ENCODE data around the gene BMAL1.

- TF ChIP-seq CTCF (IDR thresholded peaks at IDR 0.05): no peak
- no peak for TF ChIP-seq POLR2A (IDR thresholded peaks at IDR 0.05)
Observed at GRCh38 chr11:13276454-13276831, 1.1 kb upstream of the BMAL1 start.
